Stimulated activated CD8-positive, alpha-beta memory T cell treated with anti-CD3 and anti-CD28 coated beads, Interleukin-4, amount 100 ng/mL, for 4 hours (primary cell): Measurements from ENCODE around the gene DCUN1D5.

Experiments used
- DNase-seq, 2 donors: peaks; one replicate each; pipeline ENCODE4 v3.0.0-alpha.2; 2020; ENCODE audit warnings: low read depth in 2 of 2, low spot score in 1 of 2

Gene DCUN1D5

GRCh38 chr11:103091801-103092524 lies at the start of gene DCUN1D5:
Gene DCUN1D5 (minus strand): TSS chr11:103092160. CDS start chr11:103091872, 288 bp downstream.
- peak; percentile 91 for DNase-seq

GRCh38 chr11:103125462-103125861 lies 33.5 kb upstream of the DCUN1D5 start:
- no peak for DNase-seq

DNA sequence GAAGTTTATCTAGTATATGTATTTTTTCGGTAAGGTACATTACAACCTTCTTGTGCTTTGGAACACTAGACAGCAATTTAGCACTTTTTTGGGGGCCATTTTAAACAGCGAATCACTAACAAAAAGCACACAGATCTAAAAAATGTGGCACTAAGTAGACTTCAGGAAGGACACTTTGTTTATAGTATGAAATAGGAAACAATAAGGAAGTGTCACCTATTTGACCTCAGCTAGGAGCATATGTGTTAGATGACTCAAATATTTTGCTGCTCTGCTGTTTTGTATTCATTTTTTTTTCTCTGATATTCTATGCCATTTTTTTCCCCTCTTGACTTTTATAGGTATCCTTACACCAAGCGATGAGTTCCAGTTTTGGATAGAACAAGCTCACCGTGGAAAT lies 22.9 kb upstream of the DCUN1D5 start:
- DNase-seq: no peak

- DNase-seq: no peak
These were observed 20.4 kb upstream of the DCUN1D5 start for GRCh38 chr11:103112364-103112763.

DNA sequence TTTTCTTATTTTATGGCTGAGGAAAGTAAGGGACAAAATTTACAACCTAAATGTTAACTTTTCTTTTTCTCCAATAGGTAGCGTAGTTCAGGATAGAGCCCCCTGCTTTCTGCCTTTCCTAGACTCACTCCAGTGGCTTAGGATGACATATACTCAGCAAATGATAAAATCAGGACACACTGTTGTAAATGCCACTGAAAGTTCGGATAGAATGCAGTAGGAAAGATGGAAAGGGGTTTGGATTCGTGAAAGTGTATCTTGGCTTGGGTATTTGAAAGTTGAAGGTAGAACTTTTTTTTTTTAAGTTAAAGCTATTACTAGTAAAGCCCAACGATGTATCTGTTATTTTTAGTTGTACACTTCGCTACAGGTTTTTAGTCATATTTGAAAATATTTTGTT lies 19.4 kb upstream of the DCUN1D5 start:
- DNase-seq: no peak

DNA sequence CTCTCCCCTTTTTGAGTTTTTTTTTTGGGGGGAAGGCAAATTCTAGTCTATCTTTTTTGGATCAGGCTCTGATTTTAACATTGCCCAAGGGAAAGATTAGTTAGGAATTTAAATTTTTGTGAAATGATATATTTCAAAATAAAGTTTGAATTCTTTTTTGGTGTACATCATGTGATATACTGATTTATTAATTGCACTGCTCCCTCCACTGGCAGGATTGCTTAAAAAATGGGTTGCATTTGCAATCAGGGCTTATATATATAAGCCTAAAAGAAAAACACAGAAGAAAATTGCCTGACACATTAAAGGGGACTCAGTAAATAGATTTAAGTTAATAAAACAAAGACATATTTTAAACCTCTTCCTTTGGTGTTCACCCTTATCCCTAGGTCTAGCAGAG lies 18.4 kb upstream of the DCUN1D5 start:
- no peak for DNase-seq

GRCh38 chr11:103109818-103110388 lies 17.9 kb upstream of the DCUN1D5 start:
- DNase-seq: no peak

DNA sequence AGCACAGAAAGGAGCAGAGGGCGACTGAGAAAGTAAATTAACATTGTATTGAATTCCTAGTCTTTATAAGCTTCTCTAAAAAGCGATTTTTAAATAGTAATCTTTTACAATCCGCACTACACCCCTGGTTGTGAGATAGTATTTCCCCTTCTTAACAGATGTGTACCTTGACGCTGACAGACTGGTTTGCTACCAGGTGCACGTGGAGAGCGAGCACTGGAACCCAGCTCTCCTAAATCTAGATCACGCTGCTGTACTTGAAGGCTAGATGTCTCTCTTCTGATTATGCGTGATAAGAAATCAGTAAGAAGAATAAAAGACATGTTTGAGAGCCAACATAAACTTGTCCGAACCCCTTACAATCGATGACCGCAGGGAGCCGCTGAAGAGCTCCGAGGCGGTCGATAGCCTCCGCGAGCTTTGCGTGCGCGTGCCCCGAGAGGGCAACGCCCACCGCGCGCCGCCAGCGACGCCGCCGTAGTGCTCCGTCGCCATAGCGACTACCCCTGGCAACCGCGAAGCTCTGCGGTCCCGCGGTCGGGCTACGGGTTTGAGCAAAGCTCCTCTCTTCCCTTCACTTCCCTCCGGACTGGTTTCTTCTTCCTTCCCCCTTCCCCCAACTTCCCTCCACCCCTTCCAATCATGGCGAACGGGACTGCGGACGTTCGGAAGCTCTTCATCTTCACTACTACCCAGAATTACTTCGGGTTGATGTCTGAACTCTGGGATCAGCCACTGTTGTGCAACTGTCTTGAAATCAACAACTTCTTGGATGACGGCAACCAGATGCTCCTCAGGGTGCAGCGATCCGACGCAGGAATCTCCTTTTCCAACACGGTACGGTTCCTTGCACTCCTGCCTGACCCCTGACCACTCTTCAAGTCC lies 17.2 kb upstream of the DCUN1D5 start, which contains the start of gene DYNC2H1:
Gene DYNC2H1, plus strand, starts transcription at position 494 of the 885 bp plus-strand sequence. Its CDS starts 149 bp downstream, at position 643.
- DNase-seq: peak; percentile 62 to 76

DNA sequence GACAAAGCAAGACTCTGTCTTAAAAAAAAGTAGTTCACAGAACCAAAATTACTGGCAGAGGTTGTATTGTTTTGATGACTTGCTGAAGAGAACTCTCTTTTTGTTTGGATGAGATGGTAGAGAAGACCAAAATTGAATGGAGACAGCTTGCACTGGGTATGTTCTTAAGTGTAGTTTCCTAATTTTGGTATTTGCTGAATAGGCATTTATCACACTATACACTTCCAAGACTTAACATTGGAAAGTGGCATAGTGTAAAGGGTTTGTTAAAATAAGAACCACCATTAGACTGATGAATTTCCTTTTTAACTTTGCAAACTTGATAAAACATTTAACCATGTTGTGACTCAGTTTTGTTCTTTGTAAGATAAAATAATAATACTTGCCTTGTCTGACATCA lies 5.3 kb upstream of the DCUN1D5 start:
- no peak for DNase-seq

- peak in 1 of 2 donors; percentile 18 for DNase-seq
These were observed 728 bp downstream of the DCUN1D5 start for GRCh38 chr11:103091064-103091800.

- DNase-seq: no peak
These were observed 5.5 kb downstream of the DCUN1D5 start for GRCh38 chr11:103086461-103086860.

- DNase-seq: no peak
These were observed 6.1 kb downstream of the DCUN1D5 start for GRCh38 chr11:103085758-103086365.

DNA sequence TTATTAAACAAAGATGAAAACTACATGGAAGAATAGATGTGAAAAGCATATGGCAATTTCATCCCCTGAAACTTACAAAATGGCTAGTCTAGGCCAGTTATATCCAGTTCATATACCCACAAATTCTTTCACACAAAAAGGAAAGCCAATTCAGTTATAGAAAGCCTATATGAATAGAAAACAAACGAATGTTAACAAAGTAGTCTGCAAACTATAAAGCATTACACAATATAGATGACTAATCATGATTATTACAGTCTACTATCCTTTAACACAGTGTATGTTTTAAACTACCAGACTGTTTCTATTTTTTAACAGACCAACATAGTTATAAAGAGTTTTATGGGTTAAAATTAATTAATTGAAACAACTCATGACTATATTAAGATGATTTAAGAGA lies 12.1 kb downstream of the DCUN1D5 start:
- DNase-seq: no peak

DNA sequence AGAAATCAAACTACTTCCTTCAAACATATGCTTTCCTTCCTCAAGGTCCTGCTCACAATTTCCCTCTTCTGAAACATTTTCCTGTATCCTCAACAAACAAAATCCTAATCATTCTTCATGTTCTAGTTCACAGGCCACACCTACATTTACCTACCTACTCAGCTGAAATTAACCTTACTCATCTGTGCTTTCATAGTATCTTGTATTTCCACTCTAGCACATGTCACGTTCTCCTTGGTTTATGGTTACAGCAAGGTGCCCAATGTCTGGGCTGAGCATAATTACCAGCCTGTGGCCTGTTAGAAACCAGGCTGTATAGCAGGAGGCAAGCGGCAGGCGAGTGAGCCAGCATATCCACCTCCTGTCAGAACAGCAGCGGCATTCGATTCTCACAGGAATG lies 13.2 kb downstream of the DCUN1D5 start:
- DNase-seq: no peak

DNA sequence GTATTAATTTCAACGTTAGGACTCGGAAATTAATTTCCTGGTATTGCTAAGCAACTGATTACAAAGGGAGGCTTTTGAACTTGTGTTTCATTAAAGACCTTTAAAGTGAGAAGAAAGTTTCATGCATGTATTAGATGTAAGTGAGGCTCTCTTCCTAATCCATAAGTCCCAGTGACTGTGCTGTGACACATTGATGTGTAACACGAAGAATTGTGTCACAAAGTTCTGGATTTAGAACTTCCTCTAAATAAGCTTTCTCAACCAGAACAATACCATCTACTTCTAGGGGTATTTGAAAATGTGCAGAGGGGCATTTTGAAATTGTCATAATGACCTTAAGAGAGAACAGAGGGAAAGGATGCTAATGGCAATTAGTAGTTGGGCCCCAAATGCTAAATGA lies 14.4 kb downstream of the DCUN1D5 start:
- DNase-seq: no peak

DNA sequence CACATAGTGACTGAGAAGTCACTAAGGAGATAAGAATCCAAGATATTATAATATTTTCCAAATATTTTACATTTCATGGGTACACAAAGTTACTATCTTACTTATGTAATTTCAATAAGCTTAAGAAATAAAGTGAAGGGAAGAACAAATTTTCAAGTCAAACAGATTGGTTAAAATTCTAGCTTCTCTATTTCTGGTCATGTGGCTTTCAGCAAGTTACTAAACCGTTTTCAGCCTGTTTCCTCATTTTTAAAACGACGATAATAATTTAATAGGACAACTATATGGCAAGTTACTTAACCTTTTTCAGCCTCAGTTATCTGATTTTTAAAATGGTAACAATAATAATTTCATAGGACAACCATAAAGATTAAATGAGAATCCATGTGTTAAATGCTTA lies 15.6 kb downstream of the DCUN1D5 start:
- DNase-seq: no peak

GRCh38 chr11:103071008-103071407 lies 21.0 kb downstream of the DCUN1D5 start:
- no peak for DNase-seq

- no peak for DNase-seq
These were observed 21.8 kb downstream of the DCUN1D5 start for GRCh38 chr11:103070142-103070541.

DNA sequence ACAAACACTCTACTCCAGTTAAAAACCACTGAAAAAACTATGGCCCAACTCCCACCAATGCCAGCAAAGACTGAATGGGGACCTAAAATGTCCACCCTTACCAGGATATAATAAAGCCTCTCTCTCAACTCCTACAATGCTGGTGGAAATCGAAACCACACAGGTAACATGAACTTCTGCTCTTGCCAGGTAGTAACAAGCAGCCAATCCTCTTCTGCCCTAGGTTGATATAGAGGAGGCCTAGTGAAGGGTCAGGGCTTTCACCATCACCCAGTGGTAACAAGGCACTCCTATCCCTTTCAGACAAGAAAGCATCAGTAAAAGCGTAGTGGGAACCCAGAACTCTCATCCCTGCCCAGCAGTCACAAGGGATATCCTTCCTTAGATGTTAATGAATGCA lies 22.6 kb downstream of the DCUN1D5 start:
- DNase-seq: no peak

DNA sequence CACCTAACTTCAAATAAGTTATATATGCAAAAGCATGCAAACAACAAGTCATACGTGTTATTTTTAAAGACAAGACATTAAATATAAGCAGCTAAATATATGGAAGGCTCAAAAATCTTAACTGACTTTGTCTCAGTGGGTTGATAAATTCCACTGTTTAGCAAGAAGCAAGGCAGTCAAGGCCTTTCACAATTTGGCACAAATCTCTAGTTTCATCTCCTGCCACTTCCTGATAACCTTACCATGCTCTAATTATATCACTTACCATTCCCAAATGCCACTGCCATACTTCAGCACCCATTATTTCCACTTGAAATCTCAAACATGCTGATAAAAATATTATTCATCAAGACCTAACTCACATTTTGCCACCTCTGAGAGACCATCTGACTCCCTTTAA lies 24.8 kb downstream of the DCUN1D5 start:
- no peak for DNase-seq

- no peak for DNase-seq
These were observed 30.3 kb downstream of the DCUN1D5 start for GRCh38 chr11:103061656-103062055.
